Amniotic stem cell (primary cell): ENCODE data around the gene SETMAR.

ENCODE experiments used
- DNase-seq: peaks from one replicate; lab custom pipeline; 2025; lab: John Stamatoyannopoulos, UW

Gene SETMAR

GRCh38 chr3:4351164-4351855, 48.1 kb downstream of the SETMAR start:
- DNase-seq = no peak

DNA sequence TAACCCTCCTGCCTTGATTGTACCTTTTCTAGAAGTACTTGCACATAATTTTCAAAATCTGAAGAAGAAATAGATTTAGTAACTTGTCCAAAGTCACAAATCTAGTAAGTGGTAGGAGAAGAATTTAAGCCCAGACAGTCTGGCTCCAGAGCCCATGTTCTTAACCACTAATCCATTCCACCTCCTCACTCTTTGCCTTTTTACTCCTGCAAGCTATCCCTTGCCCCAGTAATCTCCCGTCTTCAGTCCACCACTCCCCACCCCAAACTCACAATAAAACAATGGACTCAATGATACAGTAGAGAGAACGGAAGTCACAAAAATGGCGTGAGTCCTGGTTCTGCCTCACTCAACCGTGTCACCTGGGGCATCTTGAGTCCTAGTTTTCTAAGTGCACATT, 48.7 kb downstream of the SETMAR start:
- no peak for DNase-seq

DNA sequence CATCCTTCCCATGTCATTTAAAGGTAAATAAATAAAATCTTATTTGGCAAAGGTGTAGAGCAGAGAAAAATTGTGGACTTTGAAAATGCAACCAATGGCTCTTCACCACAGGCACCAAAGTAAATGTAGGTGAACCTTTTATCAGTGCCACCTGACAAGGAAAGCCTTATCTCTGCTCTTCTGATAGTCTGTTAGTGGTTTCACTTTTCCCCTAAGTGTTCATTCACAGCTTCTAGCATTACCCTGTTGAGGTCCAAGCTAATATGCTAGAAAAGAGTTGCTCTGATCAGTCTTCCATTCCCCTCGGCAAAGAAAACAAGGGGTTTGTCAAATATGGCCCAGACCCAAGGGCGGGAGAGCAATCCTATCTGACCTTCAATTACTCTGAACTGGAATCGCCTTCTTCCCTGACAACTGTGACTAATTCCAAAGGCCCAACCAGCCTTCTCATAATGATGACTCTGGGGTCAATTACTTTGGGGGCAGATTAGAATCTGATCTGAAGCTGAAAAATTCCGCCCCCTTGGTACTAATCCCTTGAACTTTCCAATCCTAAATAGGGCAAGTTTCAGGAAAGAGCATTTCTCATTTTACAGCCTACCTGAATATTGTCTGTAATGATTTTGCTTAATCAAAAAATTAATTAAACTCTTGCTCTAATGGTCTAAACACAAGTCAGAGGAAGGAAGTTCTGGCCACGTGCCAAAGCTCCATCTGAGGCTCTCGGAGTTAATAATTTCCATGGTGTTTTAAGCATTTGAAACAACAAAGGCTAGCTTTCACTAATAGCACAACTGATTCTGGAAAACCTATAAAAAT, 52.4 kb downstream of the SETMAR start:
- no peak for DNase-seq

- DNase-seq = no peak
Observed at GRCh38 chr3:4356220-4356540, 53.0 kb downstream of the SETMAR start.

GRCh38 chr3:4356546-4357410, 53.6 kb downstream of the SETMAR start:
- no peak for DNase-seq

DNA sequence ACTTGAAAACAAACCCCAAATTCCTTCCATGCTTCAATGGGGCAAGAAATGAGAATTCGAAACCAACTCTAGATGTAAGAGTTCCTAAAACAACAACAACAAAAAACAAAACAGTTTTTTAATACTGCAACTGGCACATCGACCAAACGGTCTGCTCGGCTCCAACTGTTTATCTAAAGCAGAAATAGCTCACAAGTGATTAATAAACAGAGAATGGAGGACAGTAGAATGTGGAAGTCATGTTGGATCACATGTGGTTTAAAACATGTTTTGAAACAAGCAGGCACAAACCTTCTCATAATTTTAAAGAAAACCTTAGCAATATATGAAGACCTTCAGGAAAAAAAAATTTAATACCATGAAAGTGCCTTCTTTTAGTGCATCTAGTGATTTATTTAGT, 55.1 kb downstream of the SETMAR start:
- DNase-seq = no peak

DNA sequence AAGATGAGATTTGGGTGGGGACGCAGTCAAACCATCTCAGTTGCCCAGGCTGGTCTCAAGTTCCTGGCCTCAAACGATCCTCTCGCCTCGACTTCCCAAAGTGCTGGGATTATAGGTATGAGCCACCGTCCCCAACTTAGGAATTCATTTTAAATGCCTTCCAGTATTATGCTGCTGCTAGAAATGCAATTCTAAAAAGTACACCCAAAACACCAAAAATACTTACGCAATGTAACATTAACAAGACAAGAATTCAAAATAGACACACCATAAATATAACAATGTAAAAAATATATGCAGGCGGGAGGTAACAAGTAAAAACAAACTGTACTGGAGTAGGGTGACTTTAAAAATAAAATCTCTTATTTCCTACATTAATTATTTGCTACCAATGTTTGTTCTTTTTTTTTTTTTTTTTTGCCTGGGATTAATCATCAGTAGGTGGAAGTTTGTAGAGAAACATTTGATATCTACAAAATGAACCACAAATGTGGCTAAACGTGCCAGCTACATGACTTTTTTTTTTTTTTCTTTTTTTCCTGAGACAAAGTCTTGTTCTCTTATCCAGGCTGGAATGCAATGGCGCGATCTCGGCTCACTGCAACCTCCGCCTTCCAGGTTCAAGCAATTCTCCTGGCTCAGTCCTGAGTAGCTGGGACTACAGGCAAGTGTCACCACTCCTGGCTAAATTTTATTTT, 56.8 kb downstream of the SETMAR start:
- no peak for DNase-seq

GRCh38 chr3:4360817-4361216, 57.6 kb downstream of the SETMAR start:
- DNase-seq = no peak

DNA sequence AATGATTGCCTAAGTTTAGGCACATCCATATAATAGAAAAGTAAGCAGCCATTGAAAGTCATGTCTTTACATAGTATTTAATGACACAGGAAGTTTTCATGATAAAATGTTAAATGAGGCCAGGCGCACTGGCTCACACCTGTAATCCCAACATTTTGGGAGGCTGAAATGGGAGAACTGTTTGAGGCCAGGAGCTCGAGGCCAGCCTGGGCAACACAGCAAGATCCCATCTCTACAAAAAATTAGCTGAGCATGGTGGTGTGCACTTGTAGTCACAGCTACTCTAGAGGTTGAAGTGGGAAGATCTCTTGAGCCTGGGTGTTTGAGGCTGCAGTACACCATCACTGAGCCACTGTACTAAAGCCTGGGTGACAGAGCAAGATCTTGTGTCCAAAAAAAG, 59.4 kb downstream of the SETMAR start:
- DNase-seq = no peak
